H9 (cell line): Measurements from ENCODE around the gene COQ8A. TPM values are rescaled to one million over a fixed set of nuclear protein-coding genes. Genes with fewer than 3 reads are reported as not detected.

ENCODE experiments used
- DNase-seq: peaks from one replicate; pipeline ENCODE4 v3.0.0-alpha.2; 2017
- H2AFZ ChIP-seq: one replicate; pipeline ENCODE4 v1.6.1; 2013; ENCODE audit warnings: mild to moderate bottlenecking, low read length, control low read depth, moderate library complexity
- H2AK5ac ChIP-seq: 2 replicates; pipeline ENCODE4 v1.6.1; 2013; ENCODE audit warnings: low read length, control low read depth, mixed read lengths; ENCODE audit not compliant: insufficient read length
- H2BK120ac ChIP-seq: one replicate; pipeline ENCODE4 v1.6.1; 2013; ENCODE audit warnings: low read depth, mild to moderate bottlenecking, low read length, control low read depth, inconsistent platforms; ENCODE audit not compliant: poor library complexity, severe bottlenecking
- H2BK12ac ChIP-seq: 2 replicates; pipeline ENCODE4 v1.6.1; 2013; ENCODE audit warnings: low read length, control low read depth, mixed read lengths, low read depth; ENCODE audit not compliant: insufficient read length
- H2BK15ac ChIP-seq: 2 replicates; pipeline ENCODE4 v1.6.1; 2013; ENCODE audit warnings: low read depth, low read length, control low read depth
- H2BK20ac ChIP-seq: one replicate; pipeline ENCODE4 v1.6.1; 2013; ENCODE audit warnings: low read depth, mild to moderate bottlenecking, low read length, control low read depth, inconsistent platforms; ENCODE audit not compliant: poor library complexity, severe bottlenecking
- H2BK5ac ChIP-seq: 2 replicates; pipeline ENCODE4 v1.6.1; 2013; ENCODE audit warnings: low read length, control low read depth, mixed read lengths; ENCODE audit not compliant: insufficient read length
- H3K14ac ChIP-seq: 2 replicates; pipeline ENCODE4 v1.6.1; 2013; ENCODE audit warnings: low read length, control low read depth; ENCODE audit not compliant: insufficient read depth
- H3K18ac ChIP-seq: 2 replicates; pipeline ENCODE4 v1.6.1; 2013; ENCODE audit warnings: low read depth, mild to moderate bottlenecking, mixed read lengths, low read length, control low read depth; ENCODE audit not compliant: insufficient read length
- H3K23ac ChIP-seq: 2 replicates; pipeline ENCODE4 v1.6.1; 2013; ENCODE audit warnings: low read length, control low read depth, mixed read lengths, low read depth; ENCODE audit not compliant: insufficient read length
- H3K23me2 ChIP-seq: 2 replicates; pipeline ENCODE4 v1.6.1; 2013; ENCODE audit warnings: low read depth, mild to moderate bottlenecking, mixed read lengths, low read length, control low read depth; ENCODE audit not compliant: insufficient read length, poor library complexity, severe bottlenecking
- H3K27ac ChIP-seq: 2 replicates; pipeline ENCODE4 v1.5.1; 2013; ENCODE audit warnings: low read length, control low read depth, mixed read lengths, low read depth; ENCODE audit not compliant: insufficient read length
- H3K27me3 ChIP-seq: 2 replicates; pipeline ENCODE4 v1.6.1; 2013; ENCODE audit warnings: low read length, control low read depth, inconsistent platforms; ENCODE audit not compliant: insufficient read depth
- H3K4ac ChIP-seq: 2 replicates; pipeline ENCODE4 v1.6.1; 2013; ENCODE audit warnings: low read depth, mild to moderate bottlenecking, control low read depth, inconsistent platforms, low read length, moderate library complexity
- H3K4me1 ChIP-seq: 2 replicates; pipeline ENCODE4 v1.6.1; 2013; ENCODE audit warnings: low read length, control low read depth, inconsistent platforms; ENCODE audit not compliant: insufficient read depth
- H3K4me2 ChIP-seq: 2 replicates; pipeline ENCODE4 v1.6.1; 2013; ENCODE audit warnings: low read length, control low read depth, mixed read lengths; ENCODE audit not compliant: insufficient read length, insufficient read depth
- H3K56ac ChIP-seq: 2 replicates; pipeline ENCODE4 v1.6.1; 2013; ENCODE audit warnings: low read depth, mild to moderate bottlenecking, mixed read lengths, low read length, control low read depth; ENCODE audit not compliant: insufficient read length
- H3K79me1 ChIP-seq: 2 replicates; pipeline ENCODE4 v1.6.1; 2013; ENCODE audit warnings: low read depth, mild to moderate bottlenecking, moderate library complexity, low read length, control low read depth, inconsistent platforms; ENCODE audit not compliant: insufficient read depth, poor library complexity, severe bottlenecking
- H3K79me2 ChIP-seq: 2 replicates; pipeline ENCODE4 v1.6.1; 2013; ENCODE audit warnings: low read length, control low read depth, inconsistent platforms; ENCODE audit not compliant: insufficient read depth
- H3K9ac ChIP-seq: 2 replicates; pipeline ENCODE4 v1.6.1; 2013; ENCODE audit warnings: low read length, control low read depth, mixed read lengths; ENCODE audit not compliant: insufficient read length; ENCODE audit errors: extremely low read depth
- H3K9me3 ChIP-seq: one replicate; pipeline ENCODE4 v1.6.1; 2013; ENCODE audit warnings: low read depth, low read length, inconsistent platforms; ENCODE audit not compliant: control insufficient read depth
- H3T11ph ChIP-seq: one replicate; pipeline ENCODE4 v1.6.1; 2013; ENCODE audit warnings: mild to moderate bottlenecking, low read length, control low read depth, inconsistent platforms
- H4K20me1 ChIP-seq: one replicate; pipeline ENCODE4 v1.6.1; 2013; ENCODE audit not compliant: control insufficient read depth, insufficient read length, insufficient read depth
- H4K5ac ChIP-seq: 2 replicates; pipeline ENCODE4 v1.6.1; 2013; ENCODE audit warnings: low read depth, mild to moderate bottlenecking, mixed read lengths, low read length, control low read depth; ENCODE audit not compliant: insufficient read length
- H4K8ac ChIP-seq: replicated peaks from 2 replicates; pipeline ENCODE4 v1.6.1; 2013; ENCODE audit warnings: low read length, control low read depth, mixed read lengths, low read depth; ENCODE audit not compliant: insufficient read length
- H4K91ac ChIP-seq: 2 replicates; pipeline ENCODE4 v1.6.1; 2013; ENCODE audit warnings: low read depth, mild to moderate bottlenecking, moderate library complexity, mixed read lengths, low read length, control low read depth; ENCODE audit not compliant: insufficient read length
- H3K27ac Mint-ChIP-seq, 3 experiments: 2 replicates in 2 of 3; 3 replicates in 1 of 3; pipeline ENCODE4 v1.8.0; 2020 to 2021; ENCODE audit warnings: mixed read lengths in 3 of 3, mild to moderate bottlenecking in 1 of 3, moderate library complexity in 1 of 3
- H3K27me3 Mint-ChIP-seq: 2 replicates; pipeline ENCODE4 v1.8.0; 2021; ENCODE audit warnings: low read depth, mild to moderate bottlenecking, moderate library complexity, mixed read lengths
- H3K36me3 Mint-ChIP-seq, 3 experiments: 2 replicates in 2 of 3; 3 replicates in 1 of 3; pipeline ENCODE4 v1.8.0; 2020 to 2021; ENCODE audit warnings: low read depth in 3 of 3, mixed read lengths in 3 of 3; ENCODE audit not compliant: insufficient read depth in 1 of 3
- H3K4me1 Mint-ChIP-seq, 2 experiments: 2 replicates each; pipeline ENCODE4 v1.8.0; 2020; ENCODE audit warnings: mixed read lengths in 2 of 2
- H3K4me3 Mint-ChIP-seq, 2 experiments: 2 replicates in 1 of 2; 3 replicates in 1 of 2; pipeline ENCODE4 v1.8.0; 2020 to 2021; ENCODE audit warnings: mild to moderate bottlenecking in 2 of 2, mixed read lengths in 2 of 2, moderate library complexity in 1 of 2
- H3K9me3 Mint-ChIP-seq, 2 experiments: 2 replicates in 1 of 2; 3 replicates in 1 of 2; pipeline ENCODE4 v1.8.0; 2020; ENCODE audit warnings: mild to moderate bottlenecking in 2 of 2, mixed read lengths in 2 of 2, moderate library complexity in 1 of 2
- WGBS: extraction: QIAGEN DNeasy Blood & Tissue Kit; methylation state at CpG from one replicate; pipeline ENCODE4 v1.1.7; 2013; ENCODE audit warnings: missing lambda C conversion rate, low lambda C conversion rate, mixed read lengths; ENCODE audit not compliant: insufficient read length; ENCODE audit errors: extremely low coverage; 5-methylcytosine and 5-hydroxymethylcytosine counted together
- total RNA-seq: library from RNA; stranded (reverse); gene quantifications from 2 replicates; pipeline ENCODE4 v1.2.1, GENCODE V29; 2021
- TF ChIP-seq, protein P1 (sequence below): fragments of 200-600 bp; sonication (generic); conservative IDR thresholded peaks from 3 replicates; pipeline ENCODE4 v1.8.0; 2021; ENCODE audit warnings: antibody characterized with exemption, mild to moderate bottlenecking

Gene COQ8A
- total RNA-seq, 1 experiment from 2014 or later = 26.0 TPM

DNA sequence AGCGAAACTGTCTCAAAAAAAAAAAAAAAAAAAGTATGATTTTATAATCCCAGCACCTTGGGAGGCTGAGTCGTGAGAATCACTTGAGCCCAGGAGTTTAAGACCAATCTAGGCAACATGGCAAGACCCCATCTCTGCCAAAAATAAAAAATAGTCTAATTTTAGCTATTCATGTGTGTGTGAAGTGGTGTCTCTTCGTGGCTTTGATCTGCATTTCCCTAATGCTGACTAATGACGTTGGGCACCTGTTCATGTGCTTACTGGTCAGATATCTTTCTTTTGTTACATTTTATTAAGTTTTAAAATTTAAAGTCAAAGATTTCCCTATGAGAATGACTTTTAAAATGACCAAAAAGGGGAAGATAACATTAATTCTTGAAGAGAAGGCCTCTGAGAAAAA is 38.7 kb upstream of the COQ8A start:
- whole genome bisulfite sequencing = no CpG with 5 or more reads among the region's 4 CpGs
- Histone ChIP-seq H3K9ac (no peak overlapping the region), H3K79me1 (no peaks in the 10 kb centered on the region), H3K14ac (no peak overlapping the region), H4K5ac (no peak overlapping the region), H3K27me3 (no peaks in the 10 kb centered on the region), H3K9me3 (no peaks in the 10 kb centered on the region), H3K23me2 (no peaks in the 10 kb centered on the region), H4K20me1 (no peaks in the 10 kb centered on the region), H3K23ac (no peak overlapping the region), H3T11ph (no peak overlapping the region), H2BK12ac (no peak overlapping the region), H4K8ac (no peak overlapping the region), H4K91ac (no peak overlapping the region), H2BK5ac (no peak overlapping the region), H2AK5ac (no peak overlapping the region), H2BK120ac (no peak overlapping the region), H3K4me2 (no peak overlapping the region), H3K4ac (no peak overlapping the region), H2BK15ac (no peak overlapping the region), H2AFZ (no peak overlapping the region), H3K56ac (no peak overlapping the region), H3K27ac (no peak overlapping the region), H3K4me1 (no peaks in the 10 kb centered on the region), H3K18ac (no peak overlapping the region), H3K79me2 (no peaks in the 10 kb centered on the region), H2BK20ac (no peak overlapping the region)
- Mint-ChIP-seq H3K27me3 (no peaks in the 10 kb centered on the region), H3K4me3 (no peak overlapping the region), H3K36me3 (peaks cover 8 to 26% (median 20%) of the 10 kb centered on the region in 3 experiments), H3K27ac (no peak overlapping the region), H3K9me3 (no peaks in the 10 kb centered on the region), H3K4me1 (peaks cover 5 to 6% of the 10 kb centered on the region in 2 experiments)
- TF ChIP-seq, protein P1, sequence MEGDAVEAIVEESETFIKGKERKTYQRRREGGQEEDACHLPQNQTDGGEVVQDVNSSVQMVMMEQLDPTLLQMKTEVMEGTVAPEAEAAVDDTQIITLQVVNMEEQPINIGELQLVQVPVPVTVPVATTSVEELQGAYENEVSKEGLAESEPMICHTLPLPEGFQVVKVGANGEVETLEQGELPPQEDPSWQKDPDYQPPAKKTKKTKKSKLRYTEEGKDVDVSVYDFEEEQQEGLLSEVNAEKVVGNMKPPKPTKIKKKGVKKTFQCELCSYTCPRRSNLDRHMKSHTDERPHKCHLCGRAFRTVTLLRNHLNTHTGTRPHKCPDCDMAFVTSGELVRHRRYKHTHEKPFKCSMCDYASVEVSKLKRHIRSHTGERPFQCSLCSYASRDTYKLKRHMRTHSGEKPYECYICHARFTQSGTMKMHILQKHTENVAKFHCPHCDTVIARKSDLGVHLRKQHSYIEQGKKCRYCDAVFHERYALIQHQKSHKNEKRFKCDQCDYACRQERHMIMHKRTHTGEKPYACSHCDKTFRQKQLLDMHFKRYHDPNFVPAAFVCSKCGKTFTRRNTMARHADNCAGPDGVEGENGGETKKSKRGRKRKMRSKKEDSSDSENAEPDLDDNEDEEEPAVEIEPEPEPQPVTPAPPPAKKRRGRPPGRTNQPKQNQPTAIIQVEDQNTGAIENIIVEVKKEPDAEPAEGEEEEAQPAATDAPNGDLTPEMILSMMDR = no peak
- DNase-seq = no peak
